ENCODE data around the gene KRT6B. TPM values are rescaled to one million over a fixed set of nuclear protein-coding genes. Genes with fewer than 3 reads are reported as not detected.

KRT6B gene
- total RNA-seq, 1 donor from 2014 or later, result not detected

DNA sequence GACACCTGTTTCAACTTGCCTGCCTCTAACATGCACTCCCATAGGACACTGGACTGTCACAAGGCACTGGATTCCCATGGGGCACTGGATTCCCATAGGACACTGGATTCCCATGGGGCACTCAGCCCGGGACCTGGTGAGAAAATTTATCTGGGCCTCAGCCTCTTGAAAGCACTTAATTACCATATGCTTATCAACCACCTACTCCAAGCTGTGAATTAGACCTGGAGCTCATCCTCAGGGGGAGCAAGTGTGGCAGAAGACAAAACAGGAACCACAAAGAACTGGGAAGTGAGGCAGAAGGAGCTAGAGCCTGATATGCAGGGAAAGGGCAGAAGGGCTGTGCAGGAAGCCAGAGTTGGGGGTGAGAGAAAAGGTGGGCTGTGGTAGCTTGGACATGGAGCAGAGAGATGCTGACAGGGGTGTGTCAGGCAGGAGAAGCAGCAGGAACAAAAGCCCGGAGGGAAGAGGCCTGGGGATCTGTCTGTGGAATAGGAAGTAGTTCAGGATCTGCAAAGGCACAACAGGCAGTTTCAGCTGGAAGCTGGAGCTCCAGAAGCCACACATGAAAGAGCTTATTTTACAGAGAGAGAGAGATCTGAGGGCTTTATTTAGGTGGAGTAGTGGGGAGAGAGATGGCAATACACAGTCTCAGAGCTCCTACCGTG, 48.9 kb downstream of the KRT6B start:
- no peaks in the 10 kb centered on the region for H3K36me3 ChIP-seq (ENCODE audit: control insufficient read depth, insufficient read depth, low read length)
- H3K27me3 ChIP-seq (ENCODE audit: control insufficient read depth, insufficient read depth, low read length), result peaks cover 14% of the 10 kb centered on the region
- H3K4me3 ChIP-seq (ENCODE audit: low read depth, low read length), result no peak overlapping the region
- DNase-seq (ENCODE audit: low read depth), result no peak
- TF ChIP-seq, protein P1, sequence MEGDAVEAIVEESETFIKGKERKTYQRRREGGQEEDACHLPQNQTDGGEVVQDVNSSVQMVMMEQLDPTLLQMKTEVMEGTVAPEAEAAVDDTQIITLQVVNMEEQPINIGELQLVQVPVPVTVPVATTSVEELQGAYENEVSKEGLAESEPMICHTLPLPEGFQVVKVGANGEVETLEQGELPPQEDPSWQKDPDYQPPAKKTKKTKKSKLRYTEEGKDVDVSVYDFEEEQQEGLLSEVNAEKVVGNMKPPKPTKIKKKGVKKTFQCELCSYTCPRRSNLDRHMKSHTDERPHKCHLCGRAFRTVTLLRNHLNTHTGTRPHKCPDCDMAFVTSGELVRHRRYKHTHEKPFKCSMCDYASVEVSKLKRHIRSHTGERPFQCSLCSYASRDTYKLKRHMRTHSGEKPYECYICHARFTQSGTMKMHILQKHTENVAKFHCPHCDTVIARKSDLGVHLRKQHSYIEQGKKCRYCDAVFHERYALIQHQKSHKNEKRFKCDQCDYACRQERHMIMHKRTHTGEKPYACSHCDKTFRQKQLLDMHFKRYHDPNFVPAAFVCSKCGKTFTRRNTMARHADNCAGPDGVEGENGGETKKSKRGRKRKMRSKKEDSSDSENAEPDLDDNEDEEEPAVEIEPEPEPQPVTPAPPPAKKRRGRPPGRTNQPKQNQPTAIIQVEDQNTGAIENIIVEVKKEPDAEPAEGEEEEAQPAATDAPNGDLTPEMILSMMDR (IDR thresholded peaks at IDR 0.05; ENCODE audit: insufficient read depth, low read length, poor library complexity, severe bottlenecking), result no peak

DNA sequence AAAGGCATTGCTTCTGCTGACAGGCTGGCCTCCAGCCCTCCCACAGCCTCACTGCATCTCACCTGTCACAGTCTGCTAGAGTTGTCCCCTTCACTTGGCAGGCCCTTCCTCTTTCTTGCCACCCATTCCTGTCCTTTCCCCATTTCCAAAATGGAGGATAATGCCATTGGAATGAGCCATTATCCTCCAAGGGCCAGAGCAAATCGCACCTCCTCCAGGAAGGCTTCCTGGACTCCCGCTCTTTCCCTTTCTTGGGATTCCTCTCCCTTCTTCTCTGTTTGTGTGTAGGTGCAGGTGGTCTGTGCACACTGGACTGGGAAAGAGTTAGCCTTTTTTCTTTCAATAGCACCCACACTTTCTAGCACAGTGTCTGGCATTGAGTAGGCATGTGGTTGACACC, 49.6 kb downstream of the KRT6B start:
- DNase-seq (ENCODE audit: low read depth), result no peak
- Histone ChIP-seq H3K36me3 (ENCODE audit: control insufficient read depth, insufficient read depth, low read length) (no peaks in the 10 kb centered on the region), H3K4me3 (ENCODE audit: low read depth, low read length) (no peak overlapping the region), H3K27me3 (ENCODE audit: control insufficient read depth, insufficient read depth, low read length) (peaks cover 14% of the 10 kb centered on the region)
- TF ChIP-seq, protein P1 (IDR thresholded peaks at IDR 0.05; ENCODE audit: insufficient read depth, low read length, poor library complexity, severe bottlenecking), result no peak

DNA sequence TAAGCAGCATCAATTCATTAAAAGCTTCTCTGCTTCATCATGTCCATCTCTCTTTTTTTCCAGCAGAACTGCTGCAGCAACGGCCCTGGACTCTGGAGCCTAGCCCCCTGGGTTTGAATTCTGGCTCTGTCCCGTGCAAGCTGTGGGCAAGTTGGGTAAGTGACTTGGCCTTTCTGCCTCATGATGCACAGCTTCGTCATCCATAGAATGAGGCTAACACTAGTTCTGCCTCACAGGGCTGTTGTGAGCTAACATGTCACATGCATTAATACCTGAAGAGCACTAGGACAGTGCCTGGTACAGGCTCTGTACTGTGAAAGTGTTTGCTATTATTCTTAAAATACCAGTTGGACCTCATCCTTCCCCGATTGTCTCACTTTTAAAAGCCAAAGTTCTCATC, 50.0 kb downstream of the KRT6B start:
- H3K36me3 ChIP-seq (ENCODE audit: control insufficient read depth, insufficient read depth, low read length), result no peaks in the 10 kb centered on the region
- peaks cover 14% of the 10 kb centered on the region for H3K27me3 ChIP-seq (ENCODE audit: control insufficient read depth, insufficient read depth, low read length)
- H3K4me3 ChIP-seq (ENCODE audit: low read depth, low read length), result no peak overlapping the region
- DNase-seq (ENCODE audit: low read depth), result no peak
- TF ChIP-seq, protein P1 (IDR thresholded peaks at IDR 0.05; ENCODE audit: insufficient read depth, low read length, poor library complexity, severe bottlenecking), result no peak

DNA sequence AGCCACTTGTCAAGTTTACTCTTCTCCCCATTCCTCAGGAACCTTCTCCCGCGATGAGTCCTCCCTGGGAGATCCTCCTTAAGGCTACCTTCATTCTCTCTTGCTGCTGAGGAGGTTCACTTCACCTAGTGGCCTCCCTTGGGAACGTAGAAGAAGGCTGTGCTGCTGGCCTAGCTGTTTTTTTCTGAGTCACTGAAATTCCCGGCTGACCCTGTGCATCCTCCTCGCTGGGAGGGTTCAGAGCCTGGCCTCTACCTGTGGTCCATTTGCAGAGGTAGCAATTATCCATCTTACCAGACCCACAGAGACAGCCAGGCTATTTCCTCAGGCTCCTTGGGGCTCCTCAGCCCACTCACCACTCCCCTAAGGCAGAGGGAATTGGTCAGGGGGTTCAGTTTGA, 50.4 kb downstream of the KRT6B start:
- DNase-seq (ENCODE audit: low read depth), result no peak
- TF ChIP-seq, protein P1 (IDR thresholded peaks at IDR 0.05; ENCODE audit: insufficient read depth, low read length, poor library complexity, severe bottlenecking), result no peak
- H3K36me3 ChIP-seq (ENCODE audit: control insufficient read depth, insufficient read depth, low read length), result no peaks in the 10 kb centered on the region
- H3K27me3 ChIP-seq (ENCODE audit: control insufficient read depth, insufficient read depth, low read length), result peaks cover 14% of the 10 kb centered on the region
- H3K4me3 ChIP-seq (ENCODE audit: low read depth, low read length), result no peak overlapping the region

DNA sequence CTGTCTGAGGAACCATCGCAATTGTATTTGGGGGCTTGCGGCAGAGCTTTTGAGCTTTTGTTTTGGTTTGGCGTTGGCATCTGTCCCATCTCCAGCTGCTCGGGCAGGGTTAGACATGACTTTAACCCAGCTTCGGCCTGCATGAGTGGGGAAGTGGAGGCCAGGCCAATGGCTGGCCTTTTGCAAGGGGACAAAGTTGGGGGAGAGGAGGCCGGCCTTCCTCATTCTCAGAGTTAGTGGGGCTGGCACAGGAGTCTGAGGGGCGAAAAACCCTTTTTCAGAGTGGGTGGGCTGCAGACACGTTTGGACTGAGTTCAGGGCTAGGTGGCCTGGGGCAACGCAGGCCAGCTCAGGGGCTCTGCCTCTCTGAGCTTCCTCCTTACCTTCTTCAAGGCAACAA, 51.0 kb downstream of the KRT6B start:
- Histone ChIP-seq H3K27me3 (ENCODE audit: control insufficient read depth, insufficient read depth, low read length) (peaks cover 14% of the 10 kb centered on the region), H3K4me3 (ENCODE audit: low read depth, low read length) (no peak overlapping the region), H3K36me3 (ENCODE audit: control insufficient read depth, insufficient read depth, low read length) (no peaks in the 10 kb centered on the region)
- TF ChIP-seq, protein P1 (IDR thresholded peaks at IDR 0.05; ENCODE audit: insufficient read depth, low read length, poor library complexity, severe bottlenecking), result no peak
- DNase-seq (ENCODE audit: low read depth), result no peak

DNA sequence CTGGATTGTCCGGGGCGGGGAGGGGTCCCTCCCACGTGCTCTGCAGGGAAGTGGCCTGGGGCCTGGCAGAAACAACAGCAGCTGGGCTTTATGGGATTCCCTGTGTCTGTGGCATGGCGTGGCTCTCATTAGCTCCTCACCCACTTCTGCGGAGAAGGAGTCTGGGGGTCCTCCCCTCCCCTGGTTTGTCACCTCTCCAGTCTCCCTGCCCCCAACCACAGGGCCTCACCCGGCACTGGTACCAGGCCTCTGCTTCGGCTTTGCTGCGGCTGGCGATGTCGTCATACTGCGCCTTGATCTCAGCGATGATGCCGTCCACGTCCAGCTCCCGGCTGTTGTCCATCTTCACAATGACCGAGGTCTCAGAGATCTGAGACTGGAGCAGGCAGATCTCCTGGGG, 52.2 kb downstream of the KRT6B start:
- peaks cover 16% of the 10 kb centered on the region for H3K27me3 ChIP-seq (ENCODE audit: control insufficient read depth, insufficient read depth, low read length)
- no peaks in the 10 kb centered on the region for H3K36me3 ChIP-seq (ENCODE audit: control insufficient read depth, insufficient read depth, low read length)

More for the DNA sequence above, 52.2 kb downstream of the KRT6B start:
- TF ChIP-seq, protein P1 (IDR thresholded peaks at IDR 0.05; ENCODE audit: insufficient read depth, low read length, poor library complexity, severe bottlenecking), result no peak
- H3K4me3 ChIP-seq (ENCODE audit: low read depth, low read length), result no peak overlapping the region
- no peak for DNase-seq (ENCODE audit: low read depth)
